ENCODE data around the gene ACOT11.

Gene ACOT11

GRCh38 chr1:54593571-54594160 lies 45.6 kb downstream of the ACOT11 start:
- no peak for DNase-seq

GRCh38 chr1:54594463-54594862 lies 46.4 kb downstream of the ACOT11 start:
- no peak for DNase-seq

GRCh38 chr1:54595956-54596498 lies 48.0 kb downstream of the ACOT11 start:
- DNase-seq: no peak

- no peak for DNase-seq
Observed at GRCh38 chr1:54596756-54597155, 48.7 kb downstream of the ACOT11 start.

- no peak for DNase-seq
Observed at GRCh38 chr1:54597455-54598030, 49.5 kb downstream of the ACOT11 start.

GRCh38 chr1:54599211-54599823 lies 51.3 kb downstream of the ACOT11 start:
- DNase-seq: no peak

GRCh38 chr1:54600947-54601721 lies 53.1 kb downstream of the ACOT11 start:
- DNase-seq: no peak

GRCh38 chr1:54601730-54602129 lies 53.7 kb downstream of the ACOT11 start:
- DNase-seq: no peak

- no peak for DNase-seq
Observed at GRCh38 chr1:54602554-54602953, 54.5 kb downstream of the ACOT11 start.

GRCh38 chr1:54603241-54603640 lies 55.2 kb downstream of the ACOT11 start:
- DNase-seq: no peak

GRCh38 chr1:54604051-54604450 lies 56.0 kb downstream of the ACOT11 start:
- no peak for DNase-seq

- DNase-seq: no peak
Observed at GRCh38 chr1:54604572-54605370, 56.7 kb downstream of the ACOT11 start.

GRCh38 chr1:54606096-54606989 lies 58.3 kb downstream of the ACOT11 start:
- no peak for DNase-seq

GRCh38 chr1:54606990-54607325 lies 58.9 kb downstream of the ACOT11 start:
- no peak for DNase-seq

- no peak for DNase-seq
Observed at GRCh38 chr1:54607821-54608565, 60.0 kb downstream of the ACOT11 start.

- DNase-seq: no peak
Observed at GRCh38 chr1:54608566-54609230, 60.7 kb downstream of the ACOT11 start.

GRCh38 chr1:54609301-54609921 lies 61.4 kb downstream of the ACOT11 start:
- no peak for DNase-seq

GRCh38 chr1:54610048-54610447 lies 62.0 kb downstream of the ACOT11 start:
- no peak for DNase-seq

- no peak for DNase-seq
Observed at GRCh38 chr1:54610601-54611580, 62.9 kb downstream of the ACOT11 start.

All from stimulated activated CD4-positive, alpha-beta T cell treated with anti-CD3 and anti-CD28 coated beads, Interleukin-4, amount 100 ng/mL, for 1 hour (primary cell).